HL-60/S4 (cell line): ENCODE measurements around the gene PNMA5.

Experiments
- in situ Hi-C: fragments of 300-500 bp; cut with MboI; formaldehyde crosslinking; loops from 2 replicates; pipeline ENCODE4 v1.14.3; 2022; ENCODE audit warnings: low sequenced_read_pairs

The PNMA5 gene

GRCh38 chrX:152959626-152960025, 34.3 kb downstream of the PNMA5 start:
- in situ Hi-C loops = loop anchor here (25.0 kb wide), 1 partner anchor 703 kb away; the partner anchor contains the start of gene PNCK

- in situ Hi-C loops = loop anchor here (25.0 kb wide), 1 partner anchor 704 kb away; the partner anchor contains the start of gene PNCK
Measured at GRCh38 chrX:152958524-152959465, 35.1 kb downstream of the PNMA5 start.

GRCh38 chrX:152958047-152958446, 35.9 kb downstream of the PNMA5 start:
- in situ Hi-C loops = loop anchor here (25.0 kb wide), 1 partner anchor 704 kb away; the partner anchor contains the start of gene PNCK

- in situ Hi-C loops = loop anchor here (25.0 kb wide), 1 partner anchor 712 kb away; the partner anchor contains the start of gene PNCK
Measured at GRCh38 chrX:152950786-152951185, 43.1 kb downstream of the PNMA5 start.

- in situ Hi-C loops = loop anchor here (25.0 kb wide), 1 partner anchor 563 kb away; the partner anchor contains the start of gene ATP2B3
Measured at GRCh38 chrX:152949114-152949513, 44.8 kb downstream of the PNMA5 start.

- in situ Hi-C loops = loop anchor here (25.0 kb wide), 1 partner anchor 566 kb away; the partner anchor contains the start of gene ATP2B3
Measured at GRCh38 chrX:152946681-152947080, 47.2 kb downstream of the PNMA5 start.

- in situ Hi-C loops = loop anchor here (25.0 kb wide), 1 partner anchor 567 kb away; the partner anchor contains the start of gene ATP2B3
Measured at GRCh38 chrX:152945021-152945979, 48.6 kb downstream of the PNMA5 start.

GRCh38 chrX:152943826-152944225, 50.1 kb downstream of the PNMA5 start:
- in situ Hi-C loops = loop anchor here (25.0 kb wide), 1 partner anchor 568 kb away; the partner anchor contains the start of gene ATP2B3

- in situ Hi-C loops = loop anchor here (25.0 kb wide), 1 partner anchor 570 kb away; the partner anchor contains the start of gene ATP2B3
Measured at GRCh38 chrX:152942077-152942442, 51.9 kb downstream of the PNMA5 start.

GRCh38 chrX:152941328-152942076, 52.4 kb downstream of the PNMA5 start:
- in situ Hi-C loops = loop anchor here (25.0 kb wide), 1 partner anchor 571 kb away; the partner anchor contains the start of gene ATP2B3
